SK-N-MC (cell line): ENCODE measurements around the gene TMEM250.

Experiments
- EZH2 ChIP-seq: fragments of 200-600 bp; sonication (generic); IDR thresholded peaks from one replicate; pipeline ENCODE4 v1.6.1; 2017; ENCODE audit warnings: antibody characterized with exemption
- POLR2AphosphoS5 ChIP-seq: IDR thresholded peaks from 2 replicates; pipeline ENCODE4 v1.6.1; 2012; ENCODE audit warnings: mild to moderate bottlenecking, low read depth, low read length, borderline replicate concordance

DNA sequence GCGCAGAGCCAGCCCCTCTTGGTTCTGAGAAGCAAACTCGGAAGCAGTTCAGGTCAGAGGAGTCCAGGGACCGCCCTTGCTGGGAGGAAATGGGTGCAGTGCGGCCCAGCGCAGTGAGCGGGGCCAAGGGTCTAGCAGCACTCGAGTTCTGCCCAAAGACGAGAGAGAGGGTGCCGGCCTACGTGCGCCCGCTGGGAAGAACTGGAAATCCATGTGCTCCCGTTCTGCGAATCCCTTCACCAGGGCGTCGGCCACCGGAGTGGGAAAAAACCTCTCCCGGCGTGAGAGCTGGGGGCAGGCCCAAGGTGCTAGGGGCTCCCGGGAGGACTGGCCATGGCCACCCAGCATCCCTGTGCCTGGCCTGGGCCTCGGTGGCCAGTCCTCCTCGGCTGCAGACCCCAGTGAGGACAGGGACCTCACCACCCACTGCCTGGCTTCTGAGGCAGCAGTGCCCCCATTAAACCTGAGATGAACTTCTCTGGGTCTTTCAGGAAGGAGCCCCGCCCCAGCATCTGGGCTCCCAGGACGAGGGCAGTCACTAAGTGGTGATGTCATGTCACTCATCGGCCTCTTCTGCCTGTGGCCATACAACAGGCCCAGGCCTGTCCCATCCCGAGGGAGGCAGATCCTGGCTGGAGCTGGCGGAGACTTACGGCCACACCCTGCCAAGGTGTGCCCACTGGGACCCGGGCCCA, 10.6 kb downstream of the TMEM250 start:
- no peak for TF ChIP-seq EZH2
- no peak for TF ChIP-seq POLR2AphosphoS5
